NCI-H1436 (cell line): ENCODE data around the gene RFX1.
A peak's percentile ranks its signal among the peaks of the same experiment; 100 is the strongest.
"Not testable (repeated sequence)": the region's sequence is repeated elsewhere in the genome, so short reads cannot be mapped to it uniquely, and the experiment has no call there.

Source experiments
- DNase-seq: peaks from one replicate; lab custom pipeline; 2025; lab: John Stamatoyannopoulos, UW

RFX1 gene

DNA sequence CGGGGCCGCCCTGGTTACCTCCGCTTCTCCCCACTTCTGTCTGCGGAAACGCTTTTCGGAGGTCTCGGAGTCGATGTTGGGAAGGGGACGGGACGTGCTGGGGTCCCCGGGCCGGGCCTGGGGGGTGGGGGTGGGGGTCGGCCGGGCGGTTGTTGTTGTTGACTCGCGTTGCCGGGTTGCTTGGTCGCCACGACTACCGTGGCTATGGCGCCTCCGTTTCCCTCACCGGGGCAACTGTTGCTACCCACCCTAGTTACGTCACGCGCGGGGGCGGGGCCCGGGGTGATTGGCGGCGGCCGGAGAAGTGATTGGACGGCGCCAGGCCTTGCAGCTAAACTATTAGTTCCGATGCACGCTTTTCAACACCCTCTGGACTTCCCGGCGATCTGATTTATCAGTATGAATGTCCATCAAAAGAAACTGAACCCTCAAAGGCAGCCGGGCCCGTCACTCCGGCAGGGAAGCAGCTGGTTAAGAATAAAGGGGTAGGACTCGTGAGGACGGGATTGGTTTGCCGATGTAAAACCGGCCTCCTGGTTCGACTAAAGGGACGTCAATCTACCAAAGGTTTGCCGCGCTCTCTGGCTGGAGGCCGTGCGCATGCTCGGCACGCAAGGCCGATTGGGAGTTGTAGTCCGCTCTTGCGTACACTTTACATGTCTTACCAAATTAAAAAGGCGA is at the start of gene RFX1:
Gene RFX1 (minus strand): TSS at position 236 of the 681 bp plus-strand sequence. CDS start 12,477 bp downstream, outside the sequence.
- peak; percentile 99 for DNase-seq

- no peak for DNase-seq
Measured at GRCh38 chr19:14055396-14055795, 49.3 kb upstream of the RFX1 start.

DNA sequence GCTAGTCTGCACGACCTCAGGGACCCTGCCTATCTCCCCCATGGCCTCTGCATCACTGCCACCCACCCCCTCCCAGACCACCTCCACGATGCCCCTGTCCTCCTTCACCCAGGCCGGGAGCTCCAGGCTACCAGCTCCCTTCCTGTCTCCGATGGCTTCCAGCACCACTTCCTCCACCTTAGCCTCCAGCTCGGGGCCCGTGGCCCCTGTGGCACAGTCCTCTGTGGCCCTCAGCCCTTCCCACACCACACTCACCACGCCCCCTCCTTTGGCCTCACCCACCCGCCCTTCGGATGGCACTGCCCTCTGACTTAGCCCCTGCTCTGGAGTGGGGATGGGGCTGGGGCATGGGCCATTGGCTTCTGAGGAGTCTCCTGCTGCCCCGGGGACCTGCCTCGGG is 48.6 kb upstream of the RFX1 start:
- no peak for DNase-seq

DNA sequence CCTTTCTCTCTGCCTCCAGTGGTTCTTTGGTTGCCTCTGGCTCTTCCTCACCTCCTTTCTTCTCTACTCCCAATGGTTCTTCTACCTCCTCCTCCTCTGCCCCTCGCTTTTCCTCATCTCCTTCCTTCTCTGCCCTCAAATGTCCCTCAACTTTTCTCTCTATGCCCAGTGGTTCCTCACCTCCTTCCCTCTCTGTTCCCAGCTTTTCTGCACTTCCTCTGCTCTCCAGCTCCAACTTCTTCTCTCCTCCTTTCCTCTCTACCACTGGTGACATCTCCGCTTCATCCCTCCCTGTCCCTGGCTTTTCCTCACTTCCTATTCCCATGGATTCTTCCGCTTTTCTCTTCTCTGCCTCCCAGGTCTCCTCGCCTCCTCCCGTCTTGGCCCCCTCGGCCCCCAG is 48.0 kb upstream of the RFX1 start:
- DNase-seq = no peak

GRCh38 chr19:14053500-14053899 is 47.4 kb upstream of the RFX1 start:
- DNase-seq = no peak

- DNase-seq = no peak
Measured at GRCh38 chr19:14053032-14053431, 46.9 kb upstream of the RFX1 start.

DNA sequence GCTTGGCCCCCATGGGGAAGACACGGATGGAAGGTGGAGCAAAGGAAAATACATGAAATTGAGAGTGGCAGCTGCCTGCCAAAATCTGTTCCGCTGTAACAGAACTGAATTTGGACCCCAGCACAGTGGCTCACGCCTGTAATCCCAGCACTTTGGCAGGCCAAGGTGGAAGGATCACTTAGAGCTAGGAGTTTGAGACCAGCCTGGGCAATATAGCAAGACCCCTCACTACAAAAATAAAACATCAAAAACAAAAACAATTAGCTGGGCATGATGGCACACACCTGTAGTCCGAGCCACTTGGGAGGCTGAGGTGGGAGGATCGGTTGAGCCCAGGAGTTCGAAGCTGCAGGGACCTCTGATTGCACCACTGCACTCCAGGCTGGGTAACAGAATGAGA is 46.4 kb upstream of the RFX1 start:
- DNase-seq = no peak

DNA sequence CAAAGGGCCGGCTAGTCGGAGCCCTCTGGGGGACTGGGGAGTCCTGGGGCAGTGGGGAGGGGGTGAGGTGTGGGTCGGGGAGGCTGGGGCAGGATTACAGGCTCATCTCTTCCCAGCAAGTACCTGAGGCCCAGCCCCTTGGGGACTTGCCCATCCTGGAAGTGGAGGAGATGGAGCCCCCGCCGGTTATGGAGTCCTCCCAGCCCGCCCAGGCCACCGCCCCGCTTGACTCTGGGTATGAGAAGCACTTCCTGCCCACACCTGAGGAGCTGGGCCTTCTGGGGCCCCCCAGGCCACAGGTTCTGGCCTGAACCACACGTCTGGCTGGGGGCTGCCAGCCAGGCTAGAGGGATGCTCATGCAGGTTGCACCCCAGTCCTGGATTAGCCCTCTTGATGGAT is 45.9 kb upstream of the RFX1 start:
- no peak for DNase-seq

DNA sequence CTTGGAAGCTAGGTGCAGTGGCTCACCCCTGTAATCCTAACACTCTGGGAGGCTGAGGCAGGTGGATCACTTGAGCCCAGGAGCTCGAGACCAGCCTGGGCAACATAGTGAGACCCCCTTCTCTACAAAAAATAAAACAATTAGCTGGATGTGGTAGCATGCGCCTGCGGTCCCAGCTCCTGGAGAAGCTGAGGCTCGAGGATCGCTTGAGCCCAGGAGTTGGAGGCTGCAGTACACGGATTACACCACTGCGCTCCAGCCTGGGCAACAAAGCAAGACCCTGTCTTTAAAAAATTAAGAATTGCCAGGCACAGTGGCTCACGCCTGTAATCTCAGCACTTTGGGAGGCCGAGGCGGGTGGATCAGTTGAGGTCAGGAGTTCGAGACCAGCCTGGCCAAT is 44.8 kb upstream of the RFX1 start:
- DNase-seq = not testable (repeated sequence)

- no peak for DNase-seq
Measured at GRCh38 chr19:14050512-14050911, 44.4 kb upstream of the RFX1 start.

GRCh38 chr19:14048443-14049153 is 42.5 kb upstream of the RFX1 start:
- DNase-seq = no peak

GRCh38 chr19:14047866-14048265 is 41.7 kb upstream of the RFX1 start:
- DNase-seq = not testable (repeated sequence)

DNA sequence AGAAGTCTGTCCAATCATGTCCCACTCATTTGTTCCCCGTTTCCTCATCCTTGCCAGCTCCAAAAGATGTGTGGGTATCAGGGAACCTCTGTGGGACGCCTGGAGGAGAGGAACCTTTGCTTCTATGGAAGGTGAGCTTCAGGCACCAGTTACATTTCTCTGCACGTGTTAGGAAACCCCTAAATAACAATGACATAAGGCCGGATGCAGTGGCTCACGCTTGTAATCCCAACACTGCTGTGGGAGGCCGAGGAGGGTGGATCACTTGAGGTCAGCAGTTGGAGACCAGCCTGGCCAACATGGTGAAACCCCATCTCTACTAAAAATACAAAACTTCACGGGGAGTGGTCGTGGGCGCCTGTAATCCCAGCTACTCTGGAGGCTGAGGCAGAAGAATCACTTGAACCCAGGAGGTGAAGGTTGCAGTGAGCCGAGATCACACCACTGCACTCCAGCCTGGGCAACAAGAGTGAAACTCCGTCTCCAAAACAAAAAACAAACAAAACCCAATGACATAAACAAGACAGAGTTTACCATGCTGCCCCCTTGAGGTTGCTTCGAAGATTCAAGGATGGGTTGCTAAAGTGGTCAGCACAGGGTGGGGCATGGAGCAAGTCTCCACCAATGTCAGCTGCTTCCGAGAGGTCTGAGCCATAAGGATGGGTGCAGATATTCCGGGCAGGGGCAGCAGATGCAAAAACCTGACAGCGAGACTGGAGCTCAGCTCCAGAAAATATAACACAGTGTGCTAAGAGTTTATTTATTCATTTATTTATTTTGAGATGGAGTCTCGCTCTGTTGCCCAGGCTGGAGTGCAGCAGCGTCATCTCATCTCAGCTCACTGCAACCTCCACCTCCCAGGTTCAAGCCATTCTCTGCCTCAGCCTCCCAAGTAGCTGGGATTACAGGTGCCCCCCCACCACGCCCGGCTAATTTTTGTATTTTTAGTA is 36.8 kb upstream of the RFX1 start:
- peak; percentile 49 for DNase-seq

GRCh38 chr19:14039181-14039580 is 33.1 kb upstream of the RFX1 start:
- no peak for DNase-seq

- DNase-seq = no peak
Measured at GRCh38 chr19:14035706-14036105, 29.6 kb upstream of the RFX1 start.

DNA sequence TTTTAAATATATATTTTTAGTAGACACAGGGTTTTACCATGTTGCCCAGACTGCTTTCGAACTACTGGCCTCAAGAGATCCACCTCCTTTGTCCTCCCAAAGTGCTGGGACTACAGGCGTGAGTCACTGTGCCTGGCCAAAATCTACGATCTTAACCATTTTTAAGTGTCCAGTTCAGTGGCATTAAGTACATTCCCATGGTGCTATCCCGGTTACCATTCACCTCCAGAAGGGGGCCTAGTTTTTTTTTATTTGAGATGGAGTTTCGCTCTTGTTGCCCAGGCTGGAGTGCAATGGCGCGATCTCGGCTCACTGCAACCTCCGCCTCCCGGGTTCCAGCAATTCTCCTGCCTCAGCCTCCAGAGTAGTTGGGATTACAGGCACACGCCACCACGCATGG is 29.0 kb upstream of the RFX1 start:
- not testable (repeated sequence) for DNase-seq

GRCh38 chr19:14033946-14034345 is 27.8 kb upstream of the RFX1 start:
- no peak for DNase-seq

GRCh38 chr19:14031719-14032480 is 25.8 kb upstream of the RFX1 start, which contains the start of gene IL27RA:
Gene IL27RA (plus strand): TSS chr19:14031762. CDS start chr19:14031873, 111 bp downstream.
- DNase-seq = peak; percentile 36

- DNase-seq = no peak
Measured at GRCh38 chr19:14030997-14031718, 25.0 kb upstream of the RFX1 start.

- no peak for DNase-seq
Measured at GRCh38 chr19:14028901-14029300, 22.8 kb upstream of the RFX1 start.

- DNase-seq = no peak
Measured at GRCh38 chr19:14027856-14028450, 21.8 kb upstream of the RFX1 start, which contains the start of gene RLN3. Gene RLN3 (plus strand): TSS chr19:14028148. CDS start chr19:14028205, 57 bp downstream.
